Measurements from ENCODE around the gene TUBA4B.

TUBA4B gene

DNA sequence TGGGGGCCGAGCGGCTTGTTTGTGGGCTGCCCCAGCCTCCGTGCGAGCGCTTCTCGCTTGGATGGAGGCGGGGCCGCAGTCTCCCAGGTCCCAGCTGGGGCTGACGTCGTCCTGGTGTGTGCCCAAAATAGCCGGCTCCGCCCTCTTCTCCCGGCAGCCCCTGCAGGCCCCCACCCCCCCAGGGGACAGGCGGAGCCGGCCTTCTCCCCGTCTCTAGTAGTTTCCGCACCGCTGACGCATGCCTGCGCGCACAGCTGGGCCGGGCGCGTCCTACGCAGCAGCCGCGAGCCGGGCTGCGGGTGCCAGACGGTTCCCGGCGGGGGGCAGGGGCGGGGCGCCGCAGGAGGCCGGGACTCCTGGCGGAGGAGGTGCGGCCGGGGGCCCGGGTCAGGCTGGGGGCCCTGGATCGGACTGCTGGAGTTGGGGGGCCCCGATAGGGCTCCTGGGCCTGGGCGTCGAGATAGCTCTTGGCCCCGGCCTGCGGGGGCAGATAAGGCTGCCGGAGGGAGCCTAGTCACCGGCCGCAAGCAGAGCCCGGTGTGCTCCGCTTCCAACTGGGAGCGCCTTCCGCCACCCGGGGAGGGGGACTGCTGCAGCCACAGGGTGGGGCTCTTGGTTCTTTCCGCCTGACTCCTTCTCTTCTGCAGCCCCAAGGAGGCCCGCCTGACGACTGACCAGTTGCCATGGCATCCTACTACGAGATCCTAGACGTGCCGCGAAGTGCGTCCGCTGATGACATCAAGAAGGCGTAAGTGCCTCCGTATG is 26.3 kb downstream of the TUBA4B start, which contains the start of gene DNAJB2:
Gene DNAJB2 (plus strand): TSS at position 216 of the 765 bp plus-strand sequence. CDS start 468 bp downstream, at position 684.
- POLR2A ChIA-PET, result interaction anchor here (0.5 to 1.8 kb wide), 16 partner anchors 12 to 292 kb away, joined by 3 to 18 read pairs (median 6); partner anchors contain the start of genes ABCB6, ANKZF1, ATG9A and CNPPD1
- Histone ChIP-seq H3K4me1 (ENCODE audit: control insufficient read depth, insufficient read depth, low read length) (peaks cover 6% of the 10 kb centered on the region), H3K36me3 (ENCODE audit: control insufficient read depth in 2 of 2, insufficient read depth in 1 of 2, low read length in 2 of 2) (peaks cover 0 to 41% of the 10 kb centered on the region in 2 experiments; a peak in 1 of 3 replicates), H3K4me3 (ENCODE audit: low read depth, low read length) (peak within 1 kb of the TSS; percentile 54), H3K9me3 (ENCODE audit: control insufficient read depth, insufficient read depth, low read depth, low read length) (no peaks in the 10 kb centered on the region), H3K27ac (ENCODE audit: extremely low read depth, low read depth, low read length) (peak within 1 kb of the TSS; percentile 67)
- CTCF ChIA-PET, result interaction anchor here (0.6 to 15.0 kb wide), 12 partner anchors 8 to 208 kb away, joined by 3 to 297 read pairs (median 6); partner anchors contain the start of genes GLB1L, STK16 and TUBA4B
- TF ChIP-seq ZXDB (tag by site-specific recombination; IDR thresholded peaks at IDR 0.05) (peak; percentile 79), ZNF621 (tag by site-specific recombination; IDR thresholded peaks at IDR 0.05) (no peak), ZNF202 (tag by site-specific recombination; IDR thresholded peaks at IDR 0.05; ENCODE audit: borderline replicate concordance) (no peak), ZNF76 (tag by site-specific recombination; IDR thresholded peaks at IDR 0.05; ENCODE audit: borderline replicate concordance, low read depth) (peak; percentile 90), ZFP3 (tag by site-specific recombination; IDR thresholded peaks at IDR 0.05; ENCODE audit: low read depth) (no peak), KLF1 (tag by site-specific recombination; IDR thresholded peaks at IDR 0.05) (peak; percentile 76), ZNF571 (tag by site-specific recombination; IDR thresholded peaks at IDR 0.05) (no peak), ZNF610 (tag by site-specific recombination; IDR thresholded peaks at IDR 0.05; ENCODE audit: borderline replicate concordance) (0 out of 2 replicates have a peak, but pooled peaks have one; percentile 28), IKZF3 (tag by site-specific recombination; IDR thresholded peaks at IDR 0.05) (0 out of 2 replicates have a peak, but pooled peaks have one; percentile 26), REPIN1 (tag by site-specific recombination; IDR thresholded peaks at IDR 0.05; ENCODE audit: low read depth) (no peak), MEIS1 (CRISPR knock-in tag; IDR thresholded peaks at IDR 0.05; ENCODE audit: borderline replicate concordance) (no peak), ZNF266 (tag by site-specific recombination; IDR thresholded peaks at IDR 0.05; ENCODE audit: low read depth) (no peak), ZNF521 (tag by site-specific recombination; IDR thresholded peaks at IDR 0.05) (no peak), ZNF24 (tag by site-specific recombination; IDR thresholded peaks at IDR 0.05) (no peak), ZNF211 (tag by site-specific recombination; IDR thresholded peaks at IDR 0.05; ENCODE audit: low read depth) (no peak), ZBTB8A (tag by site-specific recombination; IDR thresholded peaks at IDR 0.05) (peak; percentile 48), ZNF19 (tag by site-specific recombination; IDR thresholded peaks at IDR 0.05; ENCODE audit: low read depth) (no peak), ZNF23 (tag by site-specific recombination; IDR thresholded peaks at IDR 0.05; ENCODE audit: borderline replicate concordance) (no peak)
- TF ChIP-seq, protein P1, sequence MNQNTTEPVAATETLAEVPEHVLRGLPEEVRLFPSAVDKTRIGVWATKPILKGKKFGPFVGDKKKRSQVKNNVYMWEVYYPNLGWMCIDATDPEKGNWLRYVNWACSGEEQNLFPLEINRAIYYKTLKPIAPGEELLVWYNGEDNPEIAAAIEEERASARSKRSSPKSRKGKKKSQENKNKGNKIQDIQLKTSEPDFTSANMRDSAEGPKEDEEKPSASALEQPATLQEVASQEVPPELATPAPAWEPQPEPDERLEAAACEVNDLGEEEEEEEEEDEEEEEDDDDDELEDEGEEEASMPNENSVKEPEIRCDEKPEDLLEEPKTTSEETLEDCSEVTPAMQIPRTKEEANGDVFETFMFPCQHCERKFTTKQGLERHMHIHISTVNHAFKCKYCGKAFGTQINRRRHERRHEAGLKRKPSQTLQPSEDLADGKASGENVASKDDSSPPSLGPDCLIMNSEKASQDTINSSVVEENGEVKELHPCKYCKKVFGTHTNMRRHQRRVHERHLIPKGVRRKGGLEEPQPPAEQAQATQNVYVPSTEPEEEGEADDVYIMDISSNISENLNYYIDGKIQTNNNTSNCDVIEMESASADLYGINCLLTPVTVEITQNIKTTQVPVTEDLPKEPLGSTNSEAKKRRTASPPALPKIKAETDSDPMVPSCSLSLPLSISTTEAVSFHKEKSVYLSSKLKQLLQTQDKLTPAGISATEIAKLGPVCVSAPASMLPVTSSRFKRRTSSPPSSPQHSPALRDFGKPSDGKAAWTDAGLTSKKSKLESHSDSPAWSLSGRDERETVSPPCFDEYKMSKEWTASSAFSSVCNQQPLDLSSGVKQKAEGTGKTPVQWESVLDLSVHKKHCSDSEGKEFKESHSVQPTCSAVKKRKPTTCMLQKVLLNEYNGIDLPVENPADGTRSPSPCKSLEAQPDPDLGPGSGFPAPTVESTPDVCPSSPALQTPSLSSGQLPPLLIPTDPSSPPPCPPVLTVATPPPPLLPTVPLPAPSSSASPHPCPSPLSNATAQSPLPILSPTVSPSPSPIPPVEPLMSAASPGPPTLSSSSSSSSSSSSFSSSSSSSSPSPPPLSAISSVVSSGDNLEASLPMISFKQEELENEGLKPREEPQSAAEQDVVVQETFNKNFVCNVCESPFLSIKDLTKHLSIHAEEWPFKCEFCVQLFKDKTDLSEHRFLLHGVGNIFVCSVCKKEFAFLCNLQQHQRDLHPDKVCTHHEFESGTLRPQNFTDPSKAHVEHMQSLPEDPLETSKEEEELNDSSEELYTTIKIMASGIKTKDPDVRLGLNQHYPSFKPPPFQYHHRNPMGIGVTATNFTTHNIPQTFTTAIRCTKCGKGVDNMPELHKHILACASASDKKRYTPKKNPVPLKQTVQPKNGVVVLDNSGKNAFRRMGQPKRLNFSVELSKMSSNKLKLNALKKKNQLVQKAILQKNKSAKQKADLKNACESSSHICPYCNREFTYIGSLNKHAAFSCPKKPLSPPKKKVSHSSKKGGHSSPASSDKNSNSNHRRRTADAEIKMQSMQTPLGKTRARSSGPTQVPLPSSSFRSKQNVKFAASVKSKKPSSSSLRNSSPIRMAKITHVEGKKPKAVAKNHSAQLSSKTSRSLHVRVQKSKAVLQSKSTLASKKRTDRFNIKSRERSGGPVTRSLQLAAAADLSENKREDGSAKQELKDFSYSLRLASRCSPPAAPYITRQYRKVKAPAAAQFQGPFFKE (tag by site-specific recombination; IDR thresholded peaks at IDR 0.05; ENCODE audit: borderline replicate concordance), result no peak
- TF ChIP-seq, protein P2, sequence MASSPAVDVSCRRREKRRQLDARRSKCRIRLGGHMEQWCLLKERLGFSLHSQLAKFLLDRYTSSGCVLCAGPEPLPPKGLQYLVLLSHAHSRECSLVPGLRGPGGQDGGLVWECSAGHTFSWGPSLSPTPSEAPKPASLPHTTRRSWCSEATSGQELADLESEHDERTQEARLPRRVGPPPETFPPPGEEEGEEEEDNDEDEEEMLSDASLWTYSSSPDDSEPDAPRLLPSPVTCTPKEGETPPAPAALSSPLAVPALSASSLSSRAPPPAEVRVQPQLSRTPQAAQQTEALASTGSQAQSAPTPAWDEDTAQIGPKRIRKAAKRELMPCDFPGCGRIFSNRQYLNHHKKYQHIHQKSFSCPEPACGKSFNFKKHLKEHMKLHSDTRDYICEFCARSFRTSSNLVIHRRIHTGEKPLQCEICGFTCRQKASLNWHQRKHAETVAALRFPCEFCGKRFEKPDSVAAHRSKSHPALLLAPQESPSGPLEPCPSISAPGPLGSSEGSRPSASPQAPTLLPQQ (tag by site-specific recombination; IDR thresholded peaks at IDR 0.05), result peak; percentile 37; the same call in 1 of the 2 replicates
- TF ChIP-seq, protein P3, sequence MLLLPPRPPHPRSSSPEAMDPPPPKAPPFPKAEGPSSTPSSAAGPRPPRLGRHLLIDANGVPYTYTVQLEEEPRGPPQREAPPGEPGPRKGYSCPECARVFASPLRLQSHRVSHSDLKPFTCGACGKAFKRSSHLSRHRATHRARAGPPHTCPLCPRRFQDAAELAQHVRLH (tag by site-specific recombination; IDR thresholded peaks at IDR 0.05), result no peak
- TF ChIP-seq, protein P4, sequence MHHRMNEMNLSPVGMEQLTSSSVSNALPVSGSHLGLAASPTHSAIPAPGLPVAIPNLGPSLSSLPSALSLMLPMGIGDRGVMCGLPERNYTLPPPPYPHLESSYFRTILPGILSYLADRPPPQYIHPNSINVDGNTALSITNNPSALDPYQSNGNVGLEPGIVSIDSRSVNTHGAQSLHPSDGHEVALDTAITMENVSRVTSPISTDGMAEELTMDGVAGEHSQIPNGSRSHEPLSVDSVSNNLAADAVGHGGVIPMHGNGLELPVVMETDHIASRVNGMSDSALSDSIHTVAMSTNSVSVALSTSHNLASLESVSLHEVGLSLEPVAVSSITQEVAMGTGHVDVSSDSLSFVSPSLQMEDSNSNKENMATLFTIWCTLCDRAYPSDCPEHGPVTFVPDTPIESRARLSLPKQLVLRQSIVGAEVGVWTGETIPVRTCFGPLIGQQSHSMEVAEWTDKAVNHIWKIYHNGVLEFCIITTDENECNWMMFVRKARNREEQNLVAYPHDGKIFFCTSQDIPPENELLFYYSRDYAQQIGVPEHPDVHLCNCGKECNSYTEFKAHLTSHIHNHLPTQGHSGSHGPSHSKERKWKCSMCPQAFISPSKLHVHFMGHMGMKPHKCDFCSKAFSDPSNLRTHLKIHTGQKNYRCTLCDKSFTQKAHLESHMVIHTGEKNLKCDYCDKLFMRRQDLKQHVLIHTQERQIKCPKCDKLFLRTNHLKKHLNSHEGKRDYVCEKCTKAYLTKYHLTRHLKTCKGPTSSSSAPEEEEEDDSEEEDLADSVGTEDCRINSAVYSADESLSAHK (tag by site-specific recombination; IDR thresholded peaks at IDR 0.05), result peak; percentile 57; the same call in 1 of the 2 replicates
- TF ChIP-seq, protein P5, sequence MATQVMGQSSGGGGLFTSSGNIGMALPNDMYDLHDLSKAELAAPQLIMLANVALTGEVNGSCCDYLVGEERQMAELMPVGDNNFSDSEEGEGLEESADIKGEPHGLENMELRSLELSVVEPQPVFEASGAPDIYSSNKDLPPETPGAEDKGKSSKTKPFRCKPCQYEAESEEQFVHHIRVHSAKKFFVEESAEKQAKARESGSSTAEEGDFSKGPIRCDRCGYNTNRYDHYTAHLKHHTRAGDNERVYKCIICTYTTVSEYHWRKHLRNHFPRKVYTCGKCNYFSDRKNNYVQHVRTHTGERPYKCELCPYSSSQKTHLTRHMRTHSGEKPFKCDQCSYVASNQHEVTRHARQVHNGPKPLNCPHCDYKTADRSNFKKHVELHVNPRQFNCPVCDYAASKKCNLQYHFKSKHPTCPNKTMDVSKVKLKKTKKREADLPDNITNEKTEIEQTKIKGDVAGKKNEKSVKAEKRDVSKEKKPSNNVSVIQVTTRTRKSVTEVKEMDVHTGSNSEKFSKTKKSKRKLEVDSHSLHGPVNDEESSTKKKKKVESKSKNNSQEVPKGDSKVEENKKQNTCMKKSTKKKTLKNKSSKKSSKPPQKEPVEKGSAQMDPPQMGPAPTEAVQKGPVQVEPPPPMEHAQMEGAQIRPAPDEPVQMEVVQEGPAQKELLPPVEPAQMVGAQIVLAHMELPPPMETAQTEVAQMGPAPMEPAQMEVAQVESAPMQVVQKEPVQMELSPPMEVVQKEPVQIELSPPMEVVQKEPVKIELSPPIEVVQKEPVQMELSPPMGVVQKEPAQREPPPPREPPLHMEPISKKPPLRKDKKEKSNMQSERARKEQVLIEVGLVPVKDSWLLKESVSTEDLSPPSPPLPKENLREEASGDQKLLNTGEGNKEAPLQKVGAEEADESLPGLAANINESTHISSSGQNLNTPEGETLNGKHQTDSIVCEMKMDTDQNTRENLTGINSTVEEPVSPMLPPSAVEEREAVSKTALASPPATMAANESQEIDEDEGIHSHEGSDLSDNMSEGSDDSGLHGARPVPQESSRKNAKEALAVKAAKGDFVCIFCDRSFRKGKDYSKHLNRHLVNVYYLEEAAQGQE (tag by site-specific recombination; IDR thresholded peaks at IDR 0.05), result no peak

All from HEK293 (cell line).